Esophagus (tissue), 2 donors: ENCODE data around the gene SNX13. TPM values are rescaled to one million over a fixed set of nuclear protein-coding genes. Genes with fewer than 3 reads are reported as not detected.

ENCODE experiments used
- H3K27ac ChIP-seq, 2 donors: one replicate each; pipeline ENCODE4 v1.5.1; 2013; ENCODE audit warnings: low read depth in 2 of 2, mild to moderate bottlenecking in 2 of 2, inconsistent platforms in 1 of 2, low read length in 1 of 2, moderate library complexity in 1 of 2
- H3K27me3 ChIP-seq, 2 donors: one replicate each; pipeline ENCODE4 v1.6.1; 2013; ENCODE audit warnings: low read length in 2 of 2, control low read depth in 1 of 2, mild to moderate bottlenecking in 1 of 2; ENCODE audit not compliant: insufficient read depth in 2 of 2, control insufficient read depth in 1 of 2
- H3K36me3 ChIP-seq, 2 donors: one replicate each; pipeline ENCODE4 v1.6.1; 2013; ENCODE audit warnings: low read length in 1 of 2; ENCODE audit not compliant: control insufficient read depth in 2 of 2, insufficient read depth in 2 of 2
- H3K4me1 ChIP-seq, 2 donors: one replicate each; pipeline ENCODE4 v1.6.1; 2013; ENCODE audit warnings: low read length in 1 of 2; ENCODE audit not compliant: control insufficient read depth in 2 of 2, insufficient read depth in 2 of 2
- H3K4me3 ChIP-seq, 2 donors: one replicate each; pipeline ENCODE4 v1.5.1; 2013; ENCODE audit warnings: low read length in 2 of 2, mild to moderate bottlenecking in 2 of 2, low read depth in 1 of 2, moderate library complexity in 1 of 2
- H3K9me3 ChIP-seq, 2 donors: one replicate each; pipeline ENCODE4 v1.6.1; 2013; ENCODE audit warnings: mild to moderate bottlenecking in 2 of 2, low read depth in 1 of 2, low read length in 1 of 2, moderate library complexity in 1 of 2; ENCODE audit not compliant: control insufficient read depth in 2 of 2, insufficient read depth in 1 of 2
- WGBS, 2 donors: extraction: QIAGEN DNeasy Blood & Tissue Kit; methylation state at CpG; one replicate each; pipeline ENCODE4 v1.1.7; 2013; 5-methylcytosine and 5-hydroxymethylcytosine counted together
- polyA plus RNA-seq, 2 donors: library from polyadenylated mRNA; stranded (reverse); fragments of 200-250 nt; gene quantifications; one replicate each; pipeline ENCODE4 v1.2.3, GENCODE V29; 2013
- donor health status: healthy with polysubstance abuse.
- donor health status: Bipolar disorder and iron deficiency.

The SNX13 gene
- polyA plus RNA-seq, 2 donors = 6.6 to 7.4 TPM

- Histone ChIP-seq H3K27me3 (no peaks in the 10 kb centered on the region), H3K9me3 (no peaks in the 10 kb centered on the region), H3K4me3 (no peak overlapping the region), H3K27ac (no peak overlapping the region), H3K36me3 (peaks cover 2 to 7% of the 10 kb centered on the region in 2 donors), H3K4me1 (no peaks in the 10 kb centered on the region)
- 86 to 94% methylated on average over 2 of the region's 2 CpGs for WGBS, 2 donors
Measured at GRCh38 chr7:17870406-17870805, 69.9 kb downstream of the SNX13 start.

GRCh38 chr7:17863809-17864143 lies 76.5 kb downstream of the SNX13 start:
- Histone ChIP-seq H3K27ac (no peak overlapping the region), H3K4me1 (no peaks in the 10 kb centered on the region), H3K27me3 (no peaks in the 10 kb centered on the region), H3K4me3 (no peak overlapping the region), H3K36me3 (peaks cover 4 to 12% of the 10 kb centered on the region in 2 donors), H3K9me3 (no peaks in the 10 kb centered on the region)

GRCh38 chr7:17863095-17863808 lies 77.0 kb downstream of the SNX13 start:
- H3K4me3 ChIP-seq = no peak overlapping the region
- no peaks in the 10 kb centered on the region for H3K27me3 ChIP-seq
- no peaks in the 10 kb centered on the region for H3K4me1 ChIP-seq
- 94 to 96% methylated on average over 7 of the region's 7 CpGs for WGBS, 2 donors
- H3K27ac ChIP-seq = no peak overlapping the region
- H3K36me3 ChIP-seq = peaks cover 4 to 12% of the 10 kb centered on the region in 2 donors
- no peaks in the 10 kb centered on the region for H3K9me3 ChIP-seq

- 94 to 96% methylated on average over 1 of the region's 1 CpG for WGBS, 2 donors
- peaks cover 0 to 3% of the 10 kb centered on the region in 2 donors for H3K36me3 ChIP-seq
Measured at GRCh38 chr7:17856251-17856650, 84.0 kb downstream of the SNX13 start.

GRCh38 chr7:17855202-17855601 lies 85.1 kb downstream of the SNX13 start:
- Histone ChIP-seq H3K36me3 (no peaks in the 10 kb centered on the region), H3K4me1 (no peaks in the 10 kb centered on the region), H3K27me3 (no peaks in the 10 kb centered on the region), H3K27ac (no peak overlapping the region), H3K9me3 (no peaks in the 10 kb centered on the region), H3K4me3 (no peak overlapping the region)
- 6 to 39% methylated on average over 1 of the region's 1 CpG for WGBS, 2 donors

More at GRCh38 chr7:17856251-17856650, 84.0 kb downstream of the SNX13 start:
- Histone ChIP-seq H3K4me1 (no peaks in the 10 kb centered on the region), H3K9me3 (no peaks in the 10 kb centered on the region), H3K27ac (no peak overlapping the region), H3K4me3 (no peak overlapping the region), H3K27me3 (no peaks in the 10 kb centered on the region)

- H3K4me1 ChIP-seq = no peaks in the 10 kb centered on the region
- 83 to 86% methylated on average over 3 of the region's 3 CpGs for WGBS, 2 donors
- no peak overlapping the region for H3K4me3 ChIP-seq
- H3K36me3 ChIP-seq = no peaks in the 10 kb centered on the region
- H3K9me3 ChIP-seq = no peaks in the 10 kb centered on the region
- H3K27me3 ChIP-seq = no peaks in the 10 kb centered on the region
- no peak overlapping the region for H3K27ac ChIP-seq
Measured at GRCh38 chr7:17854261-17855047, 85.8 kb downstream of the SNX13 start.

GRCh38 chr7:17852361-17852760 lies 87.9 kb downstream of the SNX13 start:
- no peaks in the 10 kb centered on the region for H3K27me3 ChIP-seq
- H3K27ac ChIP-seq = no peak overlapping the region
- no peaks in the 10 kb centered on the region for H3K9me3 ChIP-seq
- H3K36me3 ChIP-seq = peaks cover 0 to 6% of the 10 kb centered on the region in 2 donors
- WGBS, 2 donors = 90 to 100% methylated on average over 1 of the region's 1 CpG
- no peak overlapping the region for H3K4me3 ChIP-seq
- H3K4me1 ChIP-seq = no peaks in the 10 kb centered on the region

- WGBS, 2 donors = 95 to 96% methylated on average over 3 of the region's 3 CpGs
- Histone ChIP-seq H3K4me3 (no peak overlapping the region), H3K27ac (no peak overlapping the region), H3K4me1 (no peaks in the 10 kb centered on the region), H3K27me3 (no peaks in the 10 kb centered on the region), H3K36me3 (peaks cover 0 to 9% of the 10 kb centered on the region in 2 donors), H3K9me3 (no peaks in the 10 kb centered on the region)
Measured at GRCh38 chr7:17849504-17849903, 90.8 kb downstream of the SNX13 start.

GRCh38 chr7:17848516-17848915 lies 91.8 kb downstream of the SNX13 start:
- H3K27ac ChIP-seq = no peak overlapping the region
- no peak overlapping the region for H3K4me3 ChIP-seq
- H3K27me3 ChIP-seq = no peaks in the 10 kb centered on the region
- WGBS, 2 donors = 95 to 98% methylated on average over 10 of the region's 10 CpGs
- no peaks in the 10 kb centered on the region for H3K4me1 ChIP-seq
- no peaks in the 10 kb centered on the region for H3K9me3 ChIP-seq
- H3K36me3 ChIP-seq = peaks cover 0 to 9% of the 10 kb centered on the region in 2 donors

GRCh38 chr7:17846935-17847334 lies 93.4 kb downstream of the SNX13 start:
- no peak overlapping the region for H3K4me3 ChIP-seq
- 83 to 91% methylated on average over 5 of the region's 5 CpGs for WGBS, 2 donors
- no peaks in the 10 kb centered on the region for H3K27me3 ChIP-seq
- H3K36me3 ChIP-seq = peaks cover 0 to 9% of the 10 kb centered on the region in 2 donors
- no peaks in the 10 kb centered on the region for H3K4me1 ChIP-seq
- no peak overlapping the region for H3K27ac ChIP-seq
- no peaks in the 10 kb centered on the region for H3K9me3 ChIP-seq
